GM23338 (cell line): ENCODE results near the gene LRBA.

Experiments
- CREB1 ChIP-seq: fragments of 250-450 bp; sonication (Bioruptor Pico); IDR thresholded peaks from 2 replicates; pipeline ENCODE4 v1.5.0; 2020; ENCODE audit warnings: low read depth, mild to moderate bottlenecking, moderate library complexity
- CTCF ChIP-seq, 2 experiments: fragments of 200-600 bp in 1 of 2; sonication (generic) in 1 of 2; conservative IDR thresholded peaks; 2 replicates each; pipeline versions ENCODE4 v1.5.1 to v1.6.1; 2016 to 2017; ENCODE audit warnings: antibody characterized with exemption in 2 of 2, low read depth in 2 of 2, mild to moderate bottlenecking in 2 of 2, moderate library complexity in 1 of 2
- EZH2 ChIP-seq: fragments of 200-600 bp; sonication (generic); IDR thresholded peaks from one replicate; pipeline ENCODE4 v1.8.0; 2017; ENCODE audit warnings: antibody characterized with exemption, mild to moderate bottlenecking, low read depth; ENCODE audit not compliant: unreplicated experiment
- EZH2phosphoT487 ChIP-seq: fragments of 200-600 bp; sonication (generic); IDR thresholded peaks from one replicate; pipeline ENCODE4 v1.8.1; 2018; ENCODE audit warnings: antibody characterized with exemption; ENCODE audit not compliant: unreplicated experiment
- JUNB ChIP-seq: IDR thresholded peaks from one replicate; pipeline ENCODE4 v1.6.1; 2016; ENCODE audit warnings: antibody characterized with exemption; ENCODE audit not compliant: unreplicated experiment
- POLR2AphosphoS5 ChIP-seq: IDR thresholded peaks from 2 replicates; pipeline ENCODE4 v1.6.1; 2016; ENCODE audit warnings: antibody characterized with exemption, low read depth
- ZNF114 ChIP-seq: fragments of 250-450 bp; sonication (Bioruptor Pico); IDR thresholded peaks from 2 replicates; pipeline ENCODE4 v1.5.0; 2020; ENCODE audit warnings: mild to moderate bottlenecking, moderate library complexity
- ZNF462 ChIP-seq: fragments of 250-450 bp; sonication (Bioruptor Pico); IDR thresholded peaks from 2 replicates; pipeline ENCODE4 v1.5.0; 2020; ENCODE audit warnings: mild to moderate bottlenecking, moderate library complexity
- TF ChIP-seq, protein P1 (sequence below): IDR thresholded peaks from 2 replicates; pipeline ENCODE4 v1.6.1; 2016; ENCODE audit warnings: antibody characterized with exemption
- TF ChIP-seq, protein P2 (sequence below): IDR thresholded peaks from one replicate; pipeline ENCODE4 v1.6.1; 2018; ENCODE audit warnings: antibody characterized with exemption; ENCODE audit not compliant: unreplicated experiment

- no peak for TF ChIP-seq CTCF (conservative IDR thresholded peaks at IDR 0.05; ENCODE audit: low read depth in 2 of 2)
- TF ChIP-seq POLR2AphosphoS5: no peak
- no peak for TF ChIP-seq EZH2
- TF ChIP-seq, protein P1, sequence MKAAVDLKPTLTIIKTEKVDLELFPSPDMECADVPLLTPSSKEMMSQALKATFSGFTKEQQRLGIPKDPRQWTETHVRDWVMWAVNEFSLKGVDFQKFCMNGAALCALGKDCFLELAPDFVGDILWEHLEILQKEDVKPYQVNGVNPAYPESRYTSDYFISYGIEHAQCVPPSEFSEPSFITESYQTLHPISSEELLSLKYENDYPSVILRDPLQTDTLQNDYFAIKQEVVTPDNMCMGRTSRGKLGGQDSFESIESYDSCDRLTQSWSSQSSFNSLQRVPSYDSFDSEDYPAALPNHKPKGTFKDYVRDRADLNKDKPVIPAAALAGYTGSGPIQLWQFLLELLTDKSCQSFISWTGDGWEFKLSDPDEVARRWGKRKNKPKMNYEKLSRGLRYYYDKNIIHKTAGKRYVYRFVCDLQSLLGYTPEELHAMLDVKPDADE: no peak
- TF ChIP-seq, protein P2, sequence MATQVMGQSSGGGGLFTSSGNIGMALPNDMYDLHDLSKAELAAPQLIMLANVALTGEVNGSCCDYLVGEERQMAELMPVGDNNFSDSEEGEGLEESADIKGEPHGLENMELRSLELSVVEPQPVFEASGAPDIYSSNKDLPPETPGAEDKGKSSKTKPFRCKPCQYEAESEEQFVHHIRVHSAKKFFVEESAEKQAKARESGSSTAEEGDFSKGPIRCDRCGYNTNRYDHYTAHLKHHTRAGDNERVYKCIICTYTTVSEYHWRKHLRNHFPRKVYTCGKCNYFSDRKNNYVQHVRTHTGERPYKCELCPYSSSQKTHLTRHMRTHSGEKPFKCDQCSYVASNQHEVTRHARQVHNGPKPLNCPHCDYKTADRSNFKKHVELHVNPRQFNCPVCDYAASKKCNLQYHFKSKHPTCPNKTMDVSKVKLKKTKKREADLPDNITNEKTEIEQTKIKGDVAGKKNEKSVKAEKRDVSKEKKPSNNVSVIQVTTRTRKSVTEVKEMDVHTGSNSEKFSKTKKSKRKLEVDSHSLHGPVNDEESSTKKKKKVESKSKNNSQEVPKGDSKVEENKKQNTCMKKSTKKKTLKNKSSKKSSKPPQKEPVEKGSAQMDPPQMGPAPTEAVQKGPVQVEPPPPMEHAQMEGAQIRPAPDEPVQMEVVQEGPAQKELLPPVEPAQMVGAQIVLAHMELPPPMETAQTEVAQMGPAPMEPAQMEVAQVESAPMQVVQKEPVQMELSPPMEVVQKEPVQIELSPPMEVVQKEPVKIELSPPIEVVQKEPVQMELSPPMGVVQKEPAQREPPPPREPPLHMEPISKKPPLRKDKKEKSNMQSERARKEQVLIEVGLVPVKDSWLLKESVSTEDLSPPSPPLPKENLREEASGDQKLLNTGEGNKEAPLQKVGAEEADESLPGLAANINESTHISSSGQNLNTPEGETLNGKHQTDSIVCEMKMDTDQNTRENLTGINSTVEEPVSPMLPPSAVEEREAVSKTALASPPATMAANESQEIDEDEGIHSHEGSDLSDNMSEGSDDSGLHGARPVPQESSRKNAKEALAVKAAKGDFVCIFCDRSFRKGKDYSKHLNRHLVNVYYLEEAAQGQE: no peak
- no peak for TF ChIP-seq JUNB
- TF ChIP-seq EZH2phosphoT487: no peak
- no peak for TF ChIP-seq CREB1 (CRISPR knock-in tag)
- no peak for TF ChIP-seq ZNF114 (CRISPR knock-in tag)
- TF ChIP-seq ZNF462: no peak
Observed at GRCh38 chr4:150328496-150328895, 686.6 kb downstream of the LRBA start.
